HG02759 (cell line): ENCODE results near the gene CYYR1.

Experiments used
- ATAC-seq: cut with Tn5 transposase; IDR thresholded peaks from one replicate; pipeline ENCODE4 v1.9.1; 2021; ENCODE audit warnings: mild to moderate bottlenecking, moderate library complexity; ENCODE audit not compliant: unreplicated experiment

The CYYR1 gene

GRCh38 chr21:26554365-26554764 is 18.7 kb downstream of the CYYR1 start:
- no peak for ATAC-seq

GRCh38 chr21:26553898-26554297 is 19.2 kb downstream of the CYYR1 start:
- ATAC-seq = no peak

GRCh38 chr21:26550326-26550725 is 22.8 kb downstream of the CYYR1 start:
- ATAC-seq = no peak

GRCh38 chr21:26546446-26547097 is 26.5 kb downstream of the CYYR1 start:
- no peak for ATAC-seq

GRCh38 chr21:26544201-26544775 is 28.8 kb downstream of the CYYR1 start:
- ATAC-seq = no peak

- no peak for ATAC-seq
These were observed 32.4 kb downstream of the CYYR1 start for GRCh38 chr21:26540651-26541050.

- no peak for ATAC-seq
These were observed 33.5 kb downstream of the CYYR1 start for GRCh38 chr21:26539566-26539965.

- ATAC-seq = no peak
These were observed 38.6 kb downstream of the CYYR1 start for GRCh38 chr21:26534517-26534916.

- ATAC-seq = no peak
These were observed 40.9 kb downstream of the CYYR1 start for GRCh38 chr21:26532208-26532607.

GRCh38 chr21:26529526-26529925 is 43.6 kb downstream of the CYYR1 start:
- ATAC-seq = no peak

- no peak for ATAC-seq
These were observed 44.2 kb downstream of the CYYR1 start for GRCh38 chr21:26528882-26529281.

GRCh38 chr21:26522704-26523103 is 50.4 kb downstream of the CYYR1 start:
- no peak for ATAC-seq

- ATAC-seq = no peak
These were observed 53.9 kb downstream of the CYYR1 start for GRCh38 chr21:26519142-26519541.

GRCh38 chr21:26515257-26515656 is 57.8 kb downstream of the CYYR1 start:
- ATAC-seq = no peak

GRCh38 chr21:26513212-26513611 is 59.9 kb downstream of the CYYR1 start:
- ATAC-seq = no peak

GRCh38 chr21:26512664-26513063 is 60.4 kb downstream of the CYYR1 start:
- ATAC-seq = no peak

- no peak for ATAC-seq
These were observed 64.2 kb downstream of the CYYR1 start for GRCh38 chr21:26508903-26509302.

GRCh38 chr21:26506956-26507355 is 66.1 kb downstream of the CYYR1 start:
- ATAC-seq = no peak

- ATAC-seq = no peak
These were observed 67.9 kb downstream of the CYYR1 start for GRCh38 chr21:26505211-26505610.

- no peak for ATAC-seq
These were observed 69.7 kb downstream of the CYYR1 start for GRCh38 chr21:26503414-26503813.

- ATAC-seq = no peak
These were observed 71.5 kb downstream of the CYYR1 start for GRCh38 chr21:26501495-26502021.

GRCh38 chr21:26499495-26499894 is 73.6 kb downstream of the CYYR1 start:
- no peak for ATAC-seq
